GM10248 (cell line): ENCODE measurements around the gene PRG2.
"Not testable (repeated sequence)": the region's sequence is repeated elsewhere in the genome, so short reads cannot be mapped to it uniquely, and the experiment has no call there.

Source experiments
- CTCF ChIA-PET: fragments of 300-600 bp; sonication (Branson Sonifier 250); formaldehyde crosslinking; extraction: SDS; loops from one replicate; lab custom pipeline; 2021; ENCODE audit warnings: antibody characterized with exemption; lab: Yijun Ruan, JAX
- POLR2A ChIA-PET: fragments of 350-650 bp; sonication (Branson Sonifier 250); formaldehyde crosslinking; extraction: SDS; loops from one replicate; lab custom pipeline; 2020; ENCODE audit warnings: antibody characterized with exemption; lab: Yijun Ruan, JAX
- DNase-seq: peaks from one replicate; pipeline ENCODE4 v3.0.0; 2012; ENCODE audit errors: extremely low spot score
- TF ChIP-seq, protein P1 (sequence below): IDR thresholded peaks from 2 replicates; pipeline ENCODE4 v1.5.1; 2012; ENCODE audit warnings: mild to moderate bottlenecking, low read depth; ENCODE audit errors: extremely low read depth, missing control alignments, control extremely low read depth

PRG2 gene

DNA sequence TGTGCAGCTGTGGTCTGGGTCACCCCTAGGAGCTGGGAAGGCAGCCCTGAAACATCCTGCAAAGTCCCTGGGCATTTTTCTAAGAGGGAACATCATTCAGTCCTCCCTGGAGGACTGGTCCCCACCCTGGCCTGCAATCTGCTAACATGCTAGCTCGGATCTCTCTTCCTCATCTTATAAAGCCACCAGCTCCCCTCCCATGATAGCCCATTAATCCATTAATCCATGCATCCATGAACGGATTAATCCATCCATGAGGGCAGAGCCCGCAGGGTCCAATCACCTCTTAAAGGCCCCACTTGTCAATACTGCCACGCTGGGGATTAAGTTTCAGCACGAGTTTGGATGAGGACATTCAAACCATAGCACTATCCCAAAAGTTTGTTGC lies 21.6 kb downstream of the PRG2 start:
- ChIA-PET CTCF (interaction anchor here (1.0 to 1.6 kb wide), 2 partner anchors 12 to 31 kb away, joined by 3 to 4 read pairs; no protein-coding TSS in a partner anchor), POLR2A (no interaction called here)
- TF ChIP-seq, protein P1, sequence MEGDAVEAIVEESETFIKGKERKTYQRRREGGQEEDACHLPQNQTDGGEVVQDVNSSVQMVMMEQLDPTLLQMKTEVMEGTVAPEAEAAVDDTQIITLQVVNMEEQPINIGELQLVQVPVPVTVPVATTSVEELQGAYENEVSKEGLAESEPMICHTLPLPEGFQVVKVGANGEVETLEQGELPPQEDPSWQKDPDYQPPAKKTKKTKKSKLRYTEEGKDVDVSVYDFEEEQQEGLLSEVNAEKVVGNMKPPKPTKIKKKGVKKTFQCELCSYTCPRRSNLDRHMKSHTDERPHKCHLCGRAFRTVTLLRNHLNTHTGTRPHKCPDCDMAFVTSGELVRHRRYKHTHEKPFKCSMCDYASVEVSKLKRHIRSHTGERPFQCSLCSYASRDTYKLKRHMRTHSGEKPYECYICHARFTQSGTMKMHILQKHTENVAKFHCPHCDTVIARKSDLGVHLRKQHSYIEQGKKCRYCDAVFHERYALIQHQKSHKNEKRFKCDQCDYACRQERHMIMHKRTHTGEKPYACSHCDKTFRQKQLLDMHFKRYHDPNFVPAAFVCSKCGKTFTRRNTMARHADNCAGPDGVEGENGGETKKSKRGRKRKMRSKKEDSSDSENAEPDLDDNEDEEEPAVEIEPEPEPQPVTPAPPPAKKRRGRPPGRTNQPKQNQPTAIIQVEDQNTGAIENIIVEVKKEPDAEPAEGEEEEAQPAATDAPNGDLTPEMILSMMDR: no peak
- no peak for DNase-seq

DNA sequence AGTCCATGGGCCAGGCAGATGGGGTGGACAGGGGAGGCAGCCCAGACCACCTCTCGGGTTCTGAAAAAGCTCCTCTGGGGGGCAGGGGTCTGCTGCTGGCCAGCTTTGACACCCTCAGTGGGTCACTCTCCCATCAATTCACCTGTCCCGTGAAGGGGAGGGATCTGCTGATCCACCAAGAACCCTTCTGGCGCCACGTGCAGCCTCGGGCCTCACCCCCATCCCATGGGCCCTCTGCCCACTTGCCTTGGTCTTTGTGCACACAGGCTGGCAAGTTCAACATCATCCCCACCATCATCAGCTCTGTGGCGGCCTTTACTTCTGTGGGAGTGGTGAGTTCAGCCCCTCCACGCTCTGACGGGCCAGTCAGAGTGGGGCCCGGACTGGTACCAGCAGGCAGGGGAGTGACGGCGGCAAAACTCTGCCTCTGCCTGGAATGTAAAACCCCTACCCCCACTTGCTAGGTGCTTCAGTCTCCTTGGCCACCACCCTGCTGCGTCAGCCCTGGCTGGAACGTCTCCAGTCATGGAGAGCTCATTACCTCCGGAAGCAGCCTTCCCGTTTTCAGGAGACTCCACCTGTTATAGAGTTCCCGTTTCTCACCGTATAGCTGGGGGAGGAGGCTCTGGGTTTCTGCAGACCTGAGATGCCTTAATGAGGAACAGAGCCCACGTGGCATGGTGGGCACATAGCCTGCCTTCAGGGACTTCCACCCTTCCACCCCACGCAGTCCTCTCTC lies 22.2 kb downstream of the PRG2 start:
- DNase-seq: no peak
- CTCF ChIA-PET: interaction anchor here (1.0 to 1.6 kb wide), 3 partner anchors 10 to 32 kb away, joined by 3 to 4 read pairs (median 3); no protein-coding TSS in a partner anchor
- POLR2A ChIA-PET: no interaction called here
- TF ChIP-seq, protein P1: no peak

DNA sequence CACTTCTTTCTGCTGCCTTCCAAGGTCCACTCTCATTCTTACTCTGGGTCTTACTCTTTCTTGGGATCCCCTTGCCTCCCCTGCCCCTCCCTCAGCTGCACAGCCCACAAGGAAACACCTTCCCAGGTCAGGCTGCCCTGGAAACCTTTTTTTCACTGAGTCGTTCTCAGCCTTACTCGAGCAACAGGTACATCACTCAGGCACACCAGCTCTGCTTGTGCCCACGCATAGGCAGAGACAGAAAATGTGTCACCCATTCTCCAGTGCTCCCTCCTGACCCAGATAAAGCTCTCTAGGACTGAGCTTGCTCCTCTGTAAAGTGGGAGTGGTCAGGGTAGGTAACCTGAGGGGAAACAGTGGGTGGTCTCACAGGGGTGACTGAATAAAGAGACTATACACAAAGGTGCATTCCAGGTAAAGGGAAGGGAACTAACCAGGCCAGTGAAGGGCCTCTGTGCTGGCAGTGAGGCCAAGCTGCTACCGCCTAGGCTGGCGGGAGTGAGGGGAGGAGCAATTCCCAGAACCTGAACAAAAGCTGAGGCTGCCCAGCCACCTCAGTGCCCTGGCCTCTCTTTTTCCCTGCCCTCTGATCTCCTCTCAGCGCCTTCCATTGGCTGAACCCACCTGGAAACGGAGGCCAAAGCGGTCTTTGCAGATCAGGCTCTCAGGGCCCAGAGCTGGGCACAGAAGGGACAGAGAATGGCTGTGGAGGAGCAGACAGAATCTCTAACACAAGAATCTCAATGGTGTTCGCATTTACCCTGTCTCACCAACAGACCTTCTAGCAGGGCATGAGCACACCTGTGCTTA lies 25.4 kb downstream of the PRG2 start:
- TF ChIP-seq, protein P1: no peak
- POLR2A ChIA-PET: no interaction called here
- CTCF ChIA-PET: interaction anchor here (1.3 to 1.5 kb wide), 2 partner anchors 7 to 14 kb away, joined by 3 to 4 read pairs; no protein-coding TSS in a partner anchor
- no peak for DNase-seq

DNA sequence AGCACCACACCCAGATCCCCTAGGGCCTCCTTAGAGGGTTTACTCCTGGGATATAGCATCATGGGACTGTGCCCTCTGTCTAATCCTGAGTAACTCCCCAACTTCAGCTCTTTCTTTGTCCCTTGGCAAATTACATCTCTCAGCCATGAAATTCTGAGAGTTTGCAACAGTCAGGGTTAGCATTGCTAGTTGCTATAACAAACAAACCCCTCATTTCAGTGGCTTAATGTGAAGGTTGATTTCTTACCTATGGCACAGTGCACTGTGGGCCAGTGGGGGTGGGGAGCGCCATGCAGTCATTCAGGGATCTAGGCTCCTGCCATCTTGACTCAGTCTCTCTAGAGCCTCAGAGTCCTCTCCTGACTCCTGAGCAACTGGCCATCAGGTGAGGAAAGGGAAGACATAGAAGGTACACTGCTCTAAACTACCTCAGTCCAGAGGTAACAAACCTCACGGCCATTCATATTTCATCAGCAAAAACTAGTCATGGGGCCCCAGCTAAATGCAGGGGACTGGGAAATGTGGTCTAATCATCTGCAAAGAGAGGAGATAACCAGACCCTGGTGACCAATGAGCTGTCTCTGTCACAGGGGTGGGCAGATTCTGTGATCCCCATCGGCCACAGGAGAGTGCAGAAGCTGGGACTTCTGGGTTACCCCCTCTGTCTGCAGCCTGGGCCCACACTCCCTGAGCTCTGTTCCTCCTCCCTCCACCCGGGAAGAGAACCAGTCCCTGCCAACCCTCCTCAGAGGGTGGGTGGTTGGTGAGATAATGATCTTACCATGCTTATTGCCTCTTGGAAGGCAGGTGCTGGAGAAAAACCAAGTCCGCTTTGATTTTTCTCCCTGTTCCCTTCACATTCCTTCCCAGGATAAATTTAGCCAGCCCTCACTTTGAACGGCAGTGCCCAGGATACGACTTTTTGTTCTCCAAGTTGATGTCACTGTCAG lies 27.0 kb downstream of the PRG2 start:
- TF ChIP-seq, protein P1: no peak
- no peak for DNase-seq
- POLR2A ChIA-PET: no interaction called here
- CTCF ChIA-PET: interaction anchor here (0.6 to 2.5 kb wide), 13 partner anchors 11 to 164 kb away, joined by 3 to 16 read pairs (median 3); partner anchors contain the start of genes P2RX3, PRG3, RTN4RL2 and SSRP1

DNA sequence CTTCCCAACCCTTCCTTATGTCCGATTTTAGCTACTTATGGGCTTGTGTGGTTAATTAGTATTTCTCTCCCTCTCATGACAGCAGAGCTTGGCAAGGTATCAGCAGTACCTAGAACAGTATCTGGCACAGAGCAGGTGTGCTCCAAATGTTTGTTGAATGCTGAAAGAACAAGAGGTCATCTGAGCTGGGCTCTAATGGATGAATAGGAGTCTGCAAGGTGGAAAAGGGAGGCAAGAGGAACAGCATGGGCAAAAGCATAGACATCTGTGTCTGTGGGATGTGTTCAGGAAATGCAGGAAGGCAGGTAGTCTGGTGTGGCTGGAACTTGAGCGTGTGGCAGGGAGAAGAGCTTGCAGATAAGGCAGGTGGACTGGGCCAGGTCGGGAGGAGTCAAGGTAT lies 28.5 kb downstream of the PRG2 start:
- DNase-seq: no peak
- CTCF ChIA-PET: interaction anchor here (0.8 to 6.2 kb wide), 16 partner anchors 8 to 282 kb away, joined by 3 to 32 read pairs (median 4); partner anchors contain the start of genes P2RX3, PRG3 and SSRP1
- TF ChIP-seq, protein P1: no peak
- POLR2A ChIA-PET: no interaction called here

DNA sequence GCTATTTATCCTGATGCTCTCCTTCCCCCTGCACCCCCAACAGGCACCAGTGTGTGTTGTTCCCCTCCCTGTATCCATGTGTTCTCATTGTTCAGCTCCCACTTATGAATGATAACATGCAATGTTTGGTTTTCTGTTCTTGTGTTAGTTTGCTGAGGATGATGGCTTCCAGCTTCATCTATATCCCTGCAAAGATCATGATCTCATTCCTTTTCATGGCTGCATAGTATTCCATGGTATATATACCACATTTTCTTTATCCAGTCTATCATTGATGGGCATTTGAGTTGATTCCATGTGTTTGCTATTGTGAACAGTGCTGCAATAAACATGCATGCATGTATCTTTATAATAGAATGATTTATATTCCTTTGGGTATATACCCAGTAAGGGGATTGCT lies 29.0 kb downstream of the PRG2 start:
- POLR2A ChIA-PET, DNase-seq: not testable (repeated sequence)
- CTCF ChIA-PET: interaction anchor here (1.1 to 6.2 kb wide), 9 partner anchors 8 to 283 kb away, joined by 3 to 32 read pairs (median 4); no protein-coding TSS in a partner anchor
